Endometrial microvascular endothelial cells (primary cell): ENCODE data around the gene PRKCB. TPM values are rescaled to one million over a fixed set of nuclear protein-coding genes. Genes with fewer than 3 reads are reported as not detected.

ENCODE experiments used
- in situ Hi-C: cut with HindIII; loops from 2 replicates; pipeline ENCODE4 v1.10.0; 2017; ENCODE audit warnings: low sequenced_read_pairs, low pct_unique_long_range_greater_than_20kb; ENCODE audit errors: inconsistent ontology term
- total RNA-seq: library from RNA; depleted of rRNA; stranded (reverse); fragments of >200 nt; gene quantifications from one replicate; pipeline ENCODE4 v1.2.3, GENCODE V29; 2015; ENCODE audit errors: inconsistent ontology term

PRKCB gene
- total RNA-seq, 1 donor from 2014 or later: not detected

- in situ Hi-C loops: no loop called here
Observed at GRCh38 chr16:23976524-23976923, 140.7 kb downstream of the PRKCB start.

- in situ Hi-C loops: no loop called here
Observed at GRCh38 chr16:23979441-23979840, 143.7 kb downstream of the PRKCB start.

GRCh38 chr16:23979982-23980381, 144.2 kb downstream of the PRKCB start:
- in situ Hi-C loops: no loop called here

- in situ Hi-C loops: no loop called here
Observed at GRCh38 chr16:23981429-23982399, 145.9 kb downstream of the PRKCB start.

- in situ Hi-C loops: no loop called here
Observed at GRCh38 chr16:23986455-23986854, 150.7 kb downstream of the PRKCB start.

- in situ Hi-C loops: no loop called here
Observed at GRCh38 chr16:23987443-23987842, 151.7 kb downstream of the PRKCB start.

GRCh38 chr16:23990507-23990906, 154.7 kb downstream of the PRKCB start:
- in situ Hi-C loops: no loop called here

GRCh38 chr16:23991066-23991465, 155.3 kb downstream of the PRKCB start:
- in situ Hi-C loops: no loop called here

GRCh38 chr16:23994615-23995014, 158.8 kb downstream of the PRKCB start:
- in situ Hi-C loops: no loop called here

- in situ Hi-C loops: no loop called here
Observed at GRCh38 chr16:23996258-23996955, 160.6 kb downstream of the PRKCB start.

- in situ Hi-C loops: no loop called here
Observed at GRCh38 chr16:23998771-23999170, 163.0 kb downstream of the PRKCB start.

- in situ Hi-C loops: no loop called here
Observed at GRCh38 chr16:23999663-24000062, 163.9 kb downstream of the PRKCB start.

GRCh38 chr16:24001710-24002109, 165.9 kb downstream of the PRKCB start:
- in situ Hi-C loops: no loop called here

GRCh38 chr16:24002619-24003018, 166.8 kb downstream of the PRKCB start:
- in situ Hi-C loops: no loop called here

- in situ Hi-C loops: no loop called here
Observed at GRCh38 chr16:24005577-24005976, 169.8 kb downstream of the PRKCB start.

- in situ Hi-C loops: no loop called here
Observed at GRCh38 chr16:24007391-24007790, 171.6 kb downstream of the PRKCB start.

- in situ Hi-C loops: no loop called here
Observed at GRCh38 chr16:24007934-24008333, 172.2 kb downstream of the PRKCB start.

- in situ Hi-C loops: no loop called here
Observed at GRCh38 chr16:24009098-24009497, 173.3 kb downstream of the PRKCB start.

GRCh38 chr16:24009955-24010354, 174.2 kb downstream of the PRKCB start:
- in situ Hi-C loops: no loop called here
